CD14-positive monocyte (primary cell): ENCODE data around the gene HS3ST2. TPM values are rescaled to one million over a fixed set of nuclear protein-coding genes. Genes with fewer than 3 reads are reported as not detected.

Experiments used
- DNase-seq, 3 donors: peaks; one replicate each; pipeline ENCODE4 v3.0.0-alpha.2; 2011 to 2022
- H2AFZ ChIP-seq: 2 replicates; pipeline ENCODE4 v1.6.0; 2012; ENCODE audit warnings: mild to moderate bottlenecking, low read depth, low read length, inconsistent platforms; ENCODE audit not compliant: insufficient read depth, poor library complexity, severe bottlenecking
- H3K27ac ChIP-seq, 2 donors: 1 replicate in 1 of 2; 2 replicates in 1 of 2; pipeline ENCODE4 v1.5.1; 2012 to 2013; ENCODE audit warnings: low read length in 2 of 2, control low read depth in 1 of 2, inconsistent platforms in 1 of 2, low read depth in 1 of 2, mild to moderate bottlenecking in 1 of 2
- H3K27me3 ChIP-seq, 2 donors: one replicate each; pipeline versions ENCODE4 v1.6.0 to v1.6.1; 2011 to 2013; ENCODE audit warnings: low read length in 2 of 2; ENCODE audit not compliant: control insufficient read depth in 2 of 2, insufficient read depth in 2 of 2
- H3K36me3 ChIP-seq, 2 donors: replicated peaks in 1 of 2; 1 replicate in 1 of 2; 2 replicates in 1 of 2; pipeline versions ENCODE4 v1.5.1 to v1.6.1; 2012 to 2013; ENCODE audit warnings: low read length in 2 of 2, control low read depth in 1 of 2, inconsistent platforms in 1 of 2, mild to moderate bottlenecking in 1 of 2; ENCODE audit not compliant: insufficient read depth in 2 of 2, control insufficient read depth in 1 of 2
- H3K4me1 ChIP-seq, 2 donors: 1 replicate in 1 of 2; 2 replicates in 1 of 2; pipeline versions ENCODE4 v1.5.1 to v1.6.1; 2012 to 2013; ENCODE audit warnings: low read length in 2 of 2, control low read depth in 1 of 2, inconsistent platforms in 1 of 2, mild to moderate bottlenecking in 1 of 2, moderate library complexity in 1 of 2; ENCODE audit not compliant: insufficient read depth in 2 of 2, control insufficient read depth in 1 of 2
- H3K4me2 ChIP-seq: replicated peaks from 2 replicates; pipeline ENCODE3; 2012; ENCODE audit warnings: low read length, moderate library complexity, mild to moderate bottlenecking; ENCODE audit not compliant: poor library complexity, severe bottlenecking; ENCODE audit errors: extremely low read depth
- H3K4me3 ChIP-seq, 3 experiments: fragments of 200-600 bp in 1 of 3; sonication (generic) in 1 of 3; replicated peaks in 1 of 3; 1 replicate in 2 of 3; 2 replicates in 1 of 3; pipeline ENCODE4 v1.5.1; 2011 to 2013; ENCODE audit warnings: low read length in 3 of 3, mild to moderate bottlenecking in 3 of 3, control low read depth in 2 of 3, low read depth in 2 of 3, inconsistent platforms in 1 of 3, moderate library complexity in 1 of 3
- H3K79me2 ChIP-seq: 2 replicates; pipeline ENCODE4 v1.6.0; 2012; ENCODE audit warnings: mild to moderate bottlenecking, control low read depth, inconsistent platforms, low read length, moderate library complexity; ENCODE audit not compliant: insufficient read depth
- H3K9ac ChIP-seq: 2 replicates; pipeline ENCODE4 v1.6.0; 2017; ENCODE audit warnings: low read length, mild to moderate bottlenecking; ENCODE audit not compliant: insufficient read depth, poor library complexity, severe bottlenecking
- H3K9me3 ChIP-seq, 2 donors: replicated peaks in 1 of 2; 1 replicate in 1 of 2; 2 replicates in 1 of 2; pipeline versions ENCODE4 v1.5.1 to v1.6.1; 2012 to 2013; ENCODE audit warnings: low read length in 2 of 2, control low read depth in 1 of 2; ENCODE audit not compliant: control insufficient read depth in 1 of 2, insufficient read depth in 1 of 2
- H4K20me1 ChIP-seq: 2 replicates; pipeline ENCODE4 v1.6.0; 2012; ENCODE audit warnings: mild to moderate bottlenecking, low read length, control low read depth, moderate library complexity; ENCODE audit not compliant: insufficient read depth
- H3K27ac Mint-ChIP-seq, 7 donors: one replicate each; pipeline ENCODE4 v1.8.0; 2020; ENCODE audit warnings: mild to moderate bottlenecking in 7 of 7, mixed read lengths in 7 of 7, moderate library complexity in 6 of 7, inconsistent platforms in 2 of 7
- H3K27me3 Mint-ChIP-seq, 3 donors: one replicate each; pipeline ENCODE4 v1.8.0; 2021 to 2022; ENCODE audit warnings: low read depth in 3 of 3, mild to moderate bottlenecking in 3 of 3, mixed read lengths in 3 of 3, moderate library complexity in 3 of 3, inconsistent platforms in 1 of 3
- H3K36me3 Mint-ChIP-seq, 2 donors: one replicate each; pipeline ENCODE4 v1.8.0; 2020; ENCODE audit warnings: mixed read lengths in 2 of 2, inconsistent platforms in 1 of 2, mild to moderate bottlenecking in 1 of 2
- H3K4me1 Mint-ChIP-seq: one replicate; pipeline ENCODE4 v1.8.0; 2020; ENCODE audit warnings: mild to moderate bottlenecking, mixed read lengths
- H3K4me3 Mint-ChIP-seq, 2 donors: one replicate each; pipeline ENCODE4 v1.8.0; 2020; ENCODE audit warnings: mild to moderate bottlenecking in 2 of 2, mixed read lengths in 2 of 2, moderate library complexity in 1 of 2
- H3K9me3 Mint-ChIP-seq, 7 donors: one replicate each; pipeline ENCODE4 v1.8.0; 2020 to 2022; ENCODE audit warnings: mixed read lengths in 7 of 7, mild to moderate bottlenecking in 6 of 7, moderate library complexity in 6 of 7, inconsistent platforms in 2 of 7
- CTCF ChIP-seq: fragments of 200-600 bp; IDR thresholded peaks from one replicate; pipeline ENCODE4 v1.8.0; 2022; ENCODE audit warnings: antibody characterized with exemption, mild to moderate bottlenecking
- WGBS: methylation state at CpG from one replicate; pipeline ENCODE4 v1.1.5; 2013; ENCODE audit warnings: missing lambda C conversion rate; ENCODE audit not compliant: insufficient coverage; 5-methylcytosine and 5-hydroxymethylcytosine counted together
- intact Hi-C, 2 donors: fragments of 100-400 bp; cut with micrococcal nuclease; formaldehyde crosslinking; loops; one replicate each; pipeline versions ENCODE4 v1.15.0 to v1.15.1; 2023
- polyA minus RNA-seq: library from RNA; depleted of rRNA, polyadenylated mRNA; stranded (reverse); fragments of >200 nt; gene quantifications from 2 replicates; pipeline ENCODE4 v1.2.3, GENCODE V29; 2012
- polyA plus RNA-seq, 3 donors: library from polyadenylated mRNA; depleted of rRNA in 1 of 3; unstranded in 2 of 3; stranded (reverse) in 1 of 3; fragments of 300-500 nt in 2 of 3; fragments of >200 nt in 1 of 3; fragmentation: Illumina TruSeq in 2 of 3; gene quantifications; 1 replicate in 2 of 3; 2 replicates in 1 of 3; pipeline ENCODE4 v1.2.3, GENCODE V29; 2012 to 2021
- total RNA-seq, 12 experiments: library from RNA in 1 of 12; stranded (reverse) in 1 of 12; fragments of 120-200 nt in 1 of 12; gene quantifications; one replicate each; pipeline ENCODE4 v1.2.4 and lab custom pipeline; 2013 to 2026; ENCODE audit warnings: mixed read lengths in 6 of 12, inconsistent platforms in 1 of 12

HS3ST2 gene
- not detected for total RNA-seq (2013)
- polyA plus RNA-seq (not detected), polyA minus RNA-seq (not detected in 2 replicates), total RNA-seq (lab: John Stamatoyannopoulos, UW) (0.04 to 1.4 (median 0.35) reads per million in 11 experiments)

GRCh38 chr16:22813948-22814710 lies at the start of gene HS3ST2:
Gene HS3ST2, plus strand, starts transcription at chr16:22814162. Its CDS starts 449 bp downstream, at chr16:22814611.
- no peak for TF ChIP-seq CTCF
- H3K9me3 ChIP-seq: peaks cover 7 to 16% of the 10 kb centered on the region in 2 donors
- no peaks in the 10 kb centered on the region for H3K79me2 ChIP-seq
- H3K36me3 Mint-ChIP-seq: peaks cover 0 to 5% of the 10 kb centered on the region in 2 donors
- no peaks in the 10 kb centered on the region for H3K36me3 ChIP-seq
- peaks cover 2 to 14% (median 5%) of the 10 kb centered on the region in 7 donors for H3K9me3 Mint-ChIP-seq
- 3% methylated on average over 90 of the region's 90 CpGs for WGBS
- peak within 1 kb of the TSS; percentile 27 to 87 for H3K4me3 Mint-ChIP-seq
- H3K4me2 ChIP-seq: peak within 1 kb of the TSS; percentile 9
- no peaks in the 10 kb centered on the region for H4K20me1 ChIP-seq
- no peak within 1 kb of the TSS for H2AFZ ChIP-seq
- no peak for DNase-seq
- H3K27ac ChIP-seq: no peak within 1 kb of the TSS
- no peak within 1 kb of the TSS for H3K27ac Mint-ChIP-seq
- H3K9ac ChIP-seq: no peak within 1 kb of the TSS
- intact Hi-C loops: no loop called here
- peaks cover 6 to 9% of the 10 kb centered on the region in 2 donors for H3K4me1 ChIP-seq
- H3K4me3 ChIP-seq: no peak within 1 kb of the TSS
- H3K4me1 Mint-ChIP-seq: peaks cover 7% of the 10 kb centered on the region
- peaks cover 50 to 64% of the 10 kb centered on the region in 2 donors for H3K27me3 ChIP-seq
- H3K27me3 Mint-ChIP-seq: peaks cover 47 to 69% (median 52%) of the 10 kb centered on the region in 3 donors

DNA sequence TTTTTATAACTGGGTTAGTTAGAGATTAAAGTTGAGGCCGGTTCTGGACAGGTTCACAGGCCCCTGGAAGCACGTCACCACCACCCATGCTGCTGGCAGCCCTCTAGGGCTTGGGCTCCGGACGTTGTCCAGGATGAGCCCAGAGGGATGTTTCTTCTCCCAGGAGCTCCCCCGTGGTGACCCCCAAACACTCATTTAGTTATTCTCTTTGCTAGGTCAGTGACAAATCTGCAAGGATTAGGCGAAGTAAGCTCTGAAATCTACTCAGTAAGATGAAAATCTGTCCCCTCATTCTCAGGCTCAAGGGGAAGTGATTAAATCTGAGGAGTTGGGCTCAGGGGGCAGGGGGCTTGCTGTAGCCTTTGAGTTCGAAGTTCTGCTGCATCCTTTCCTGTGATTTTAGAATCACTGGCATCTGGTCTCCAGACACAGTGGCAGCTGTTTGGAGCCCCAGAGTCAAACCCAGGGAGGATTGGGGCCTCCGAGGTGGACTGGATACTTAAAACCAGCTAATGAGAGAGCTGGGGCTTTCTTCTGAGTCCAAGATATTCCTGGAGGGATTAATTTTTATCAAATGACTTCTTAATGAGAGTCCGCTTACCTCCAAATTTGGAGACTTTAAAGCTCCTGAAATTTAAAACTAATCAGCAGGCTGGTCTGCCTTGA lies 49.2 kb upstream of the HS3ST2 start:
- TF ChIP-seq CTCF: no peak
- H3K27ac Mint-ChIP-seq: no peak overlapping the region
- Histone ChIP-seq H3K4me2 (no peak overlapping the region), H4K20me1 (no peaks in the 10 kb centered on the region), H3K9me3 (no peaks in the 10 kb centered on the region), H3K4me1 (no peaks in the 10 kb centered on the region), H2AFZ (no peak overlapping the region), H3K9ac (no peak overlapping the region), H3K4me3 (no peak overlapping the region), H3K27me3 (peaks cover 0 to 3% of the 10 kb centered on the region in 2 donors), H3K27ac (no peak overlapping the region), H3K36me3 (no peaks in the 10 kb centered on the region), H3K79me2 (no peaks in the 10 kb centered on the region)
- H3K36me3 Mint-ChIP-seq: no peaks in the 10 kb centered on the region
- H3K27me3 Mint-ChIP-seq: peaks cover 5 to 13% (median 6%) of the 10 kb centered on the region in 3 donors
- intact Hi-C loops: no loop called here
- no peak overlapping the region for H3K4me3 Mint-ChIP-seq
- H3K9me3 Mint-ChIP-seq: peaks cover 0 to 6% (median 1%) of the 10 kb centered on the region in 7 donors
- WGBS: 78% methylated on average over 4 of the region's 9 CpGs
- DNase-seq: no peak
- no peaks in the 10 kb centered on the region for H3K4me1 Mint-ChIP-seq
